ENCODE measurements around the gene UQCR11.

The UQCR11 gene

DNA sequence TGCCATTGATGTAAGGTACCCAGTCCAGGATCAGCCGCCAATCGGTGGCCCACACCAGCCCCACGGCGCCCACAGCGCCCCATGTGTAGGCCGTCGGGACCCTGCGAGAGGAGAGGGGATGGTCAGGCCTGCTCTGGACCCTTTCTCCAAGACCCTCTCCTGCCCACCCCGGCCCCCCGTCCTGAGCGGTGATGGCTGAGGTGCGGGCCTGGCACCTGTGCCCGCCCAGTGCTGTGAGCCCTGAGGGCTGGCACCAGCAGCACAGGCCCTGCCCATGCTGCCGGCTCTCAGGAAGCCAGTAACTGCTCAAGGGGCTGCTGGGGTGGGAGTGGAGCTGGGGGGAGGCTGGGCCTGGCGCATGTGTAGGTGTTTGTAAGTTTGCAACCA is 5.8 kb downstream of the UQCR11 start:
- intact Hi-C loops (cut with DNase I; ENCODE audit: low total_unique reads), result no loop called here
- TF ChIP-seq CTCF (IDR thresholded peaks at IDR 0.05), result no peak
- Histone ChIP-seq H3K4me3 (no peak overlapping the region), H3K4me1 (peaks cover 0 to 24% (median 17%) of the 10 kb centered on the region in 4 donors), H3K9me3 (no peaks in the 10 kb centered on the region), H3K27ac (no peak overlapping the region), H3K36me3 (peaks cover 20 to 65% (median 42%) of the 10 kb centered on the region in 3 donors), H3K27me3 (no peaks in the 10 kb centered on the region)
- no peak for DNase-seq

GRCh38 chr19:1598777-1599459 is 6.3 kb downstream of the UQCR11 start:
- Histone ChIP-seq H3K36me3 (peaks cover 20 to 67% (median 42%) of the 10 kb centered on the region in 3 donors), H3K9me3 (no peaks in the 10 kb centered on the region), H3K27ac (no peak overlapping the region), H3K4me3 (no peak overlapping the region), H3K27me3 (no peaks in the 10 kb centered on the region), H3K4me1 (peaks cover 0 to 19% (median 12%) of the 10 kb centered on the region in 4 donors)
- DNase-seq, result no peak
- intact Hi-C loops (cut with DNase I; ENCODE audit: low total_unique reads), result no loop called here
- TF ChIP-seq CTCF (IDR thresholded peaks at IDR 0.05), result no peak

GRCh38 chr19:1593501-1593772 is 11.8 kb downstream of the UQCR11 start:
- Histone ChIP-seq H3K27ac (peak overlapping the region in 1 of 2 donors; percentile 72), H3K4me1 (peaks cover 0 to 33% (median 23%) of the 10 kb centered on the region in 4 donors), H3K4me3 (peak overlapping the region; percentile 58 to 71), H3K36me3 (peaks cover 16 to 42% (median 22%) of the 10 kb centered on the region in 3 donors), H3K27me3 (no peaks in the 10 kb centered on the region), H3K9me3 (no peaks in the 10 kb centered on the region)
- intact Hi-C loops (cut with DNase I; ENCODE audit: low total_unique reads), result no loop called here
- no peak for DNase-seq
- no peak for TF ChIP-seq CTCF (IDR thresholded peaks at IDR 0.05)

DNA sequence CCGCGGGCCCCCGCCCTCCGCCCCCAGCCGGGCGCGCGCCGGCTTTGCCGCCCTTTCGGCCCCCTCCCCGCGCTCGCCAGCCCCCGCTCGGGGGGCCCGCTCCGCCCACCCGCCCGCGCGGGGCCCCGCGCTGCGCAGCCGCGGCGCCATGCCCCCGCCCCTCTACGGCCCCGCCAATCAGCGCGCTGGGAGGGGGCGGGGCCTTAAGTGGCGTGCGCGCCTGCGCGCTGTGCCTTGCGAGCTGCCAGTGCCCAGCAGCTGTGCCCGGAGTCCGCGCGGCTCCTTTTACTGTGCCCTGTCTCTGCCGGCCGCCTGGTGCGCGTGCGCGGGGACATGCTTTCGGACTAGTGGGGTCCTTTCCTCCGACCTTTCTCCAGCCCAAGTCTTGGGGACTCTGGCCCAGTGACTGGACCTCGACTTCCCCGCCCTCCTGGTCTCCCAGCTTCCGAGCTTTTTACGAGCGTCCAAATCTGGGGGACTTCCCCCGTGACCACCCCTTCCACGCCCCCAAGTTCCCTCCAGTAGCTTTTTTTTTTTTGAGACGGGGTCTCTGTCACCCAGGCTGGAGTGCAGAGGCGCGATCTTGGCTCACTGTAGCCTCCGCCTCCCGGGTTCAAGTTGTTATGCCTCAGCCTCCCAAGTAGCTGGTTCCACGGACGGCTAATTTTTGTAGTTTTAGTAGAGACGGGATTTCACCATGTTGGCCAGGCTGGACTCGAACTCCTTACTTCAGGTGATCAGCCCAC is 12.3 kb downstream of the UQCR11 start, which contains the start of gene MBD3:
TSS of gene MBD3 (minus strand) at position 111 of the 746 bp plus-strand sequence. CDS start 234 bp downstream, outside the sequence.
- peaks cover 0 to 33% (median 23%) of the 10 kb centered on the region in 4 donors for H3K4me1 ChIP-seq
- peak; percentile 90 to 96 for DNase-seq
- peaks cover 11 to 37% (median 17%) of the 10 kb centered on the region in 3 donors for H3K36me3 ChIP-seq
- peak; percentile 17 to 43 for TF ChIP-seq CTCF (IDR thresholded peaks at IDR 0.05)
- peak within 1 kb of the TSS; percentile 58 to 71 for H3K4me3 ChIP-seq
- intact Hi-C loops (cut with DNase I; ENCODE audit: low total_unique reads), result no loop called here
- H3K9me3 ChIP-seq, result no peaks in the 10 kb centered on the region
- no peaks in the 10 kb centered on the region for H3K27me3 ChIP-seq
- peak within 1 kb of the TSS; percentile 83 to 89 for H3K27ac ChIP-seq

- no peak for TF ChIP-seq CTCF (IDR thresholded peaks at IDR 0.05)
- peak; percentile 74 to 90 for DNase-seq
- peaks cover 0 to 33% (median 23%) of the 10 kb centered on the region in 4 donors for H3K4me1 ChIP-seq
- peaks cover 4 to 29% (median 9%) of the 10 kb centered on the region in 3 donors for H3K36me3 ChIP-seq
- peak overlapping the region; percentile 83 to 89 for H3K27ac ChIP-seq
- H3K27me3 ChIP-seq, result no peaks in the 10 kb centered on the region
- intact Hi-C loops (cut with DNase I; ENCODE audit: low total_unique reads), result no loop called here
- H3K4me3 ChIP-seq, result peak overlapping the region; percentile 58 to 71
- H3K9me3 ChIP-seq, result no peaks in the 10 kb centered on the region
Observed at GRCh38 chr19:1592024-1592754, 13.1 kb downstream of the UQCR11 start.

All from tibial artery (tissue), 4 donors.